ENCODE measurements around the gene SETD1A.
A peak's percentile ranks its signal among the peaks of the same experiment; 100 is the strongest.

The SETD1A gene

GRCh38 chr16:30957456-30958174 is at the start of gene SETD1A:
Gene SETD1A, plus strand, starts transcription at chr16:30957754. Its CDS starts 978 bp downstream, at chr16:30958732.
- in situ Hi-C loops (cut with HindIII; ENCODE audit: low pct_unique_long_range_greater_than_20kb, low sequenced_read_pairs): no loop called here
- no peak for TF ChIP-seq JUND (IDR thresholded peaks at IDR 0.05; ENCODE audit: low read depth)
- peak; percentile 92 to 97 for DNase-seq (ENCODE audit: low read depth in 1 of 2, low spot score in 1 of 2)

DNA sequence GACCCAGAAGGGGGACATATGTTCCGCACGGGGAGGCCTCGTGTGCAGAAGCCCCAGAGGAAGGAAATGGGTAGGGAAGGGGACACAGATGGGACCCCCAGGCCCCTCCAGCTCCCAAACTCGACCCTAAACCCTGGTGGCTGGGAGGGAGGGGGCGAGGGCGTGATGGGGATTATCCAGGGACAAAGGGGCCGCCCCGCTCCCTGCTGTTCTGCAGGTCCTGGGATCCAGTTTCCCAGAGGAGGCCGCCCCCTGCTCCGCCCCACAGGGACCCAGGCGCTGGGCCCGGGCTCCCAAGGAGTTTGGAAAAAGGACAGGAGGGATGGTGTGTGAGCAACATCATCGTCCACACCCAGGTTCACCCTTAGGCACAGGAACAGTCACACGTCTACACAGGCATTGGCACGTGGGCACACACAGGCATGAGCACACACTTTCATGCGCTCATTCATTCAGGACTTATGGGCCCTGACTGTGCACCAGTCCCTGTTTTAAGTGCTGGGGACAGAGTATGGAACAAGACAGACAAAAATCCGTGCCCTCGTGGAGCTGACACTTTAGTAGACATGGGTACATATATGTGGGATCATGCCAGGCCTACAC is 47.0 kb upstream of the SETD1A start:
- DNase-seq (ENCODE audit: low read depth in 1 of 2, low spot score in 1 of 2): no peak
- no peak for TF ChIP-seq JUND (IDR thresholded peaks at IDR 0.05; ENCODE audit: low read depth)

GRCh38 chr16:30912794-30913412 is 44.7 kb upstream of the SETD1A start:
- in situ Hi-C loops (cut with HindIII; ENCODE audit: low pct_unique_long_range_greater_than_20kb, low sequenced_read_pairs): no loop called here
- no peak for TF ChIP-seq JUND (IDR thresholded peaks at IDR 0.05; ENCODE audit: low read depth)
- DNase-seq (ENCODE audit: low read depth in 1 of 2, low spot score in 1 of 2): no peak

More for the DNA sequence above, 47.0 kb upstream of the SETD1A start:
- in situ Hi-C loops (cut with HindIII; ENCODE audit: low pct_unique_long_range_greater_than_20kb, low sequenced_read_pairs): no loop called here

- DNase-seq (ENCODE audit: low read depth in 1 of 2, low spot score in 1 of 2): no peak
- in situ Hi-C loops (cut with HindIII; ENCODE audit: low pct_unique_long_range_greater_than_20kb, low sequenced_read_pairs): no loop called here
- no peak for TF ChIP-seq JUND (IDR thresholded peaks at IDR 0.05; ENCODE audit: low read depth)
These were observed 42.7 kb upstream of the SETD1A start for GRCh38 chr16:30914830-30915229.

- in situ Hi-C loops (cut with HindIII; ENCODE audit: low pct_unique_long_range_greater_than_20kb, low sequenced_read_pairs): no loop called here
- DNase-seq (ENCODE audit: low read depth in 1 of 2, low spot score in 1 of 2): no peak
- no peak for TF ChIP-seq JUND (IDR thresholded peaks at IDR 0.05; ENCODE audit: low read depth)
These were observed 38.9 kb upstream of the SETD1A start for GRCh38 chr16:30918614-30919013.

GRCh38 chr16:30920891-30921290 is 36.7 kb upstream of the SETD1A start:
- TF ChIP-seq JUND (IDR thresholded peaks at IDR 0.05; ENCODE audit: low read depth): no peak
- in situ Hi-C loops (cut with HindIII; ENCODE audit: low pct_unique_long_range_greater_than_20kb, low sequenced_read_pairs): no loop called here
- no peak for DNase-seq (ENCODE audit: low read depth in 1 of 2, low spot score in 1 of 2)

DNA sequence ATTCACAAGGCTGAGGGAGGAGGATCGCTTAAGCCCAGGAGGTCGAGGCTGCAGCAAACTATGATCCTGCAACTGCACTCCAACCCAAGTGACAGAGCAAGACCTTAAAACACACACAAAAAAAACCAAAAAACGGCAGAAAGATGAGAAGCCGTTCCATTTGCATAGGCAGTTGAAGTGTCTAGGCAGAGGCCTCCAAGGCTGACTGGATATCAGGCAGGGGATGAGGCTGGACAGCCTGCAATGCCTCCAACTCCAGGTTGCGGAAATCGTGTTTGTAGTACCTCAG is 36.2 kb upstream of the SETD1A start:
- in situ Hi-C loops (cut with HindIII; ENCODE audit: low pct_unique_long_range_greater_than_20kb, low sequenced_read_pairs): no loop called here
- no peak for DNase-seq (ENCODE audit: low read depth in 1 of 2, low spot score in 1 of 2)
- no peak for TF ChIP-seq JUND (IDR thresholded peaks at IDR 0.05; ENCODE audit: low read depth)

DNA sequence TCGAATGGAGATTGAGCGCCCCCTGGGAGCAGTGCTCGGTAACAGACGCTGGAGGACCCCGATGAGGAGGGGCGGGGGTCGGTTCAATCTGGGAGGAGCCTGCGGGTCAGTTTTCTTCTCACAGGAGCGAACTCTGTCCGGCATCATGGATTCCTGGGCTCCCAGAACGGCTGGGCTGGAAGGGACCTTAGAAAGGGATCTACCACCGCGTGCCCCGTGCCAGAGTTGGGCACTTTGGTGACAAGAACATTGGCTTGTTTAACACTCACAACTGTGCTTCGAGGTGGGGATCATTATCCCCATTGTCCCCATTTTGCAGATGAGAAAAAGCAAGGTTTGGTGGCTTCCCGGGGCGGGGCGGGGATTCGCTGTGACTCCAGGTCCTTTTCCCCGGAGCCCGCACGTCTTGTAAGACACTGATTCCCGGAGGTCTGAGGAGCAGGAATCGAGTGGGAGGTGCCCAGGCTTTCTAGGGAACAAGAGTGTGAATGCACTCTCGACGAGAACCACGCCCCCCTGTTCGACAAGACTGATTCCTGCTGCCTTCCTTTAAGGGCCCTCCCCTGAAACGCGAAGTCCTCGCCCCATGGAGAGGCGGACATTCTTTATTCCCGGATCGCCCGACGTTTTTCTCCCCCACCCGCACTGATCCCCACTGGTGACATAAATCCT is 35.7 kb upstream of the SETD1A start:
- no peak for TF ChIP-seq JUND (IDR thresholded peaks at IDR 0.05; ENCODE audit: low read depth)
- in situ Hi-C loops (cut with HindIII; ENCODE audit: low pct_unique_long_range_greater_than_20kb, low sequenced_read_pairs): no loop called here
- DNase-seq (ENCODE audit: low read depth in 1 of 2, low spot score in 1 of 2): peak; percentile 73 to 90

DNA sequence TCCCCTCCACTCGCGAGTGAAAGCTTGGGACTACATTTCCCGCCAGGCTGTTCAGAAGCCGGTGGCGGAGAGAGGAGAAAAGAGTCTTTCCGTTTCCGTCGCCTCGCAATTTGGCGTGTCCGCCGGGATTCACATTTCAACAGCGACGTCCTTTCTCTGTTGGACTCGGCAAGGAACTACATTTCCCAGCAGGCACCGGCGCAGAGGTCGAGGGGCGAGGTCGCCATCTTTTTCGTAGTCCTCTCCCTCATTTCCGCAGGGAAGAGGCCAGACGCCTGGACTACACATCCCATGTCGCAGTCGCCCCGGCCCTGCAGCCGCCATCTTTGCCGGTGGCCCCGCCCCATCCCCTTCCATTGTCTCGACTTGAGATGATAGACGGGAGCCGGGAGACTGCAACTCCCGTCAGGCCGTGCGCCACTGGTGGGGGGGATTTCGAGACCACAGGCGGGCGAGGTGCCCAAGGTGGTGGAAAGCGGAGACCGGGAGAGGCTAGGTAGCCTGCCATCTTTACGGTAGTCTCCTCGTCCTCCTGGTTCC is 35.1 kb upstream of the SETD1A start:
- TF ChIP-seq JUND (IDR thresholded peaks at IDR 0.05; ENCODE audit: low read depth): no peak
- in situ Hi-C loops (cut with HindIII; ENCODE audit: low pct_unique_long_range_greater_than_20kb, low sequenced_read_pairs): no loop called here
- DNase-seq (ENCODE audit: low read depth in 1 of 2, low spot score in 1 of 2): peak; percentile 80 to 100

GRCh38 chr16:30922960-30923535 is 34.5 kb upstream of the SETD1A start:
- DNase-seq (ENCODE audit: low read depth in 1 of 2, low spot score in 1 of 2): peak; percentile 88 to 100
- TF ChIP-seq JUND (IDR thresholded peaks at IDR 0.05; ENCODE audit: low read depth): no peak
- in situ Hi-C loops (cut with HindIII; ENCODE audit: low pct_unique_long_range_greater_than_20kb, low sequenced_read_pairs): no loop called here

DNA sequence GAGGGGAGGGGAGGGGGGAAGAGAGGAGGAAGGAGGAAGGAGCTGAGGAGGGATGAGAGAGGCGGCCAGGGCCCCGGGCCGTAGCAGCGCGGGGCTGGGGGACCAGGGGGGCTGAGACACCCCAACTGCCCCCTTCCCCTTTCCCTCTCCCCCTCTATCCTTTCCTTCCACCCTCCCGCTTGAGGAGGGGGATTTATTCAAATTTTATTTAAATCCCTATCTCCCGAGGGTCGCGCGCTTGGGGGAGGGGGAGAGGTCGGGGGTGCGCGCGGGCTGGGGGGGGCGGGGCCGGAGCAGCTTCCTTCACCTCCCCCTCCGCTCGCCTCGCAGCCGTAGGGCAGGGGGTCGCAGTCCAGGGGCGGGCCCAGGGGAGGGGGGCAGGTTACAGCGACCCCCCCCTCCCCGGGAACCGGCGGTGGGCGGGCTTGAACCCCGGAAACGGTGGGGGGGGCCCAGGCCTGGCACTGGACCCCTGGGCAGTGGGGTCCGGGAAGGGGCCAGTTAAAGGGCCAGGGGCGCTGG is 33.9 kb upstream of the SETD1A start, which contains the start of gene FBXL19:
Gene FBXL19 (plus strand): TSS at position 19 of the 522 bp plus-strand sequence. CDS start 2,183 bp downstream, outside the sequence.
- no peak for TF ChIP-seq JUND (IDR thresholded peaks at IDR 0.05; ENCODE audit: low read depth)
- no peak for DNase-seq (ENCODE audit: low read depth in 1 of 2, low spot score in 1 of 2)
- in situ Hi-C loops (cut with HindIII; ENCODE audit: low pct_unique_long_range_greater_than_20kb, low sequenced_read_pairs): no loop called here

Measured in T47D (cell line).